A549 (cell line): Measurements from ENCODE around the gene ECE1.

ENCODE experiments used
- GATA3 ChIP-seq: IDR thresholded peaks from 2 replicates; pipeline ENCODE4 v1.6.1; 2012; ENCODE audit warnings: borderline replicate concordance
- POLR2AphosphoS2 ChIP-seq: conservative IDR thresholded peaks from 2 replicates; pipeline ENCODE4 v1.6.1; 2012; ENCODE audit warnings: low read length, improper control_type of control experiment, inconsistent platforms
- RAD21 ChIP-seq, 2 experiments: fragments of >200 bp in 1 of 2; sonication (Bioruptor Twin) in 1 of 2; formaldehyde crosslinking in 1 of 2; IDR thresholded peaks in 1 of 2; conservative IDR thresholded peaks in 1 of 2; 2 replicates in 1 of 2; 3 replicates in 1 of 2; pipeline ENCODE4 v1.6.1; 2012 to 2018; ENCODE audit warnings: inconsistent platforms in 1 of 2
- TF ChIP-seq, protein P1 (sequence below): fragments of >200 bp; sonication (Bioruptor Twin); formaldehyde crosslinking; IDR thresholded peaks from 3 replicates; pipeline ENCODE4 v1.5.1; 2016

DNA sequence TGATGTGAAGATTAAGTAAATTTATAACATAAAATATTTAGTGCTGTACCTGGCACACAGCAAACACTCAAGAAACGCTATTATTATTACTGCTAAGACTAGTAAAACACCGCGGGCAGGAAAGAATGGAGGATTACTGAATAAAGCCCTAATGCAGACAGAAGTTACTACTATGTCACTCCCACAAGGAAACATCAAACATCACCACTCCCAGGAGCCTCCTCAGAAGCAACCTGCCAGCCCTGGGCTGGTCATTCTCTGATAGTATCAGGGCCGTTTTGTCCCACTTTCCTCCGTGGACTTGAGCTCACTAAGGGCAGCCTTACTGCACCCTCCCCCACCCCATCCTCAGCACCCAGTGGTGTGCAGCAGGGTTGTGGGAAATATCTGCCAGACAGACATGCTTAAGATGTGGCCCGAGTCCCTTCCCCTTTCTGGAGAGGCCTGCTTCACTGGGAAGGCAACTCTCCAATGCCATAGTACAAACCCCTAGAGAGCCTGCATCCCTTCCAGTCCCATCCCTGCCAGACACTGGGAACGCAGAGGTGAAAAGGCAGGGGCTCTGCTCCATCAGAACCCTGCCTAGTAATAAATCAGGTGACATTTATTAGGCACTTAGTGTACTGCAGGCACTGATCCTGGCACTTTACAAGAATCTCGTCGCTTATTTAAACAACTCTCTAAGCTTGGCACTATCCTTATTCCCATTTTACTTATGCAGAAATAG, 41.7 kb upstream of the ECE1 start:
- TF ChIP-seq, protein P1, sequence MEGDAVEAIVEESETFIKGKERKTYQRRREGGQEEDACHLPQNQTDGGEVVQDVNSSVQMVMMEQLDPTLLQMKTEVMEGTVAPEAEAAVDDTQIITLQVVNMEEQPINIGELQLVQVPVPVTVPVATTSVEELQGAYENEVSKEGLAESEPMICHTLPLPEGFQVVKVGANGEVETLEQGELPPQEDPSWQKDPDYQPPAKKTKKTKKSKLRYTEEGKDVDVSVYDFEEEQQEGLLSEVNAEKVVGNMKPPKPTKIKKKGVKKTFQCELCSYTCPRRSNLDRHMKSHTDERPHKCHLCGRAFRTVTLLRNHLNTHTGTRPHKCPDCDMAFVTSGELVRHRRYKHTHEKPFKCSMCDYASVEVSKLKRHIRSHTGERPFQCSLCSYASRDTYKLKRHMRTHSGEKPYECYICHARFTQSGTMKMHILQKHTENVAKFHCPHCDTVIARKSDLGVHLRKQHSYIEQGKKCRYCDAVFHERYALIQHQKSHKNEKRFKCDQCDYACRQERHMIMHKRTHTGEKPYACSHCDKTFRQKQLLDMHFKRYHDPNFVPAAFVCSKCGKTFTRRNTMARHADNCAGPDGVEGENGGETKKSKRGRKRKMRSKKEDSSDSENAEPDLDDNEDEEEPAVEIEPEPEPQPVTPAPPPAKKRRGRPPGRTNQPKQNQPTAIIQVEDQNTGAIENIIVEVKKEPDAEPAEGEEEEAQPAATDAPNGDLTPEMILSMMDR: no peak
- TF ChIP-seq GATA3 (no peak), POLR2AphosphoS2 (no peak), RAD21 (conservative IDR thresholded peaks at IDR 0.05 in 1 of 2, IDR thresholded peaks at IDR 0.05 in 1 of 2) (no peak)
